MM.1S (cell line): ENCODE data around the gene VWA5A.

ENCODE experiments used
- DNase-seq: peaks from one replicate; pipeline ENCODE4 v3.0.0-alpha.2; 2015
- H2AFZ ChIP-seq: fragments of 300-600 bp; sonication (generic); 2 replicates; pipeline ENCODE4 v1.6.0; 2016; ENCODE audit warnings: antibody characterized with exemption, low read length
- H3F3A ChIP-seq: fragments of 300-600 bp; sonication (generic); 2 replicates; pipeline ENCODE4 v1.6.1; 2016; ENCODE audit warnings: mild to moderate bottlenecking, antibody characterized with exemption, low read length, moderate library complexity, mixed read lengths; ENCODE audit not compliant: insufficient read depth
- H3K27ac ChIP-seq: fragments of 300-600 bp; sonication (generic); 2 replicates; pipeline ENCODE4 v1.5.1; 2016; ENCODE audit warnings: mild to moderate bottlenecking, low read length
- H3K27me3 ChIP-seq: fragments of 300-600 bp; sonication (generic); replicated peaks from 2 replicates; pipeline ENCODE4 v1.6.0; 2016; ENCODE audit warnings: low read length; ENCODE audit not compliant: insufficient read depth
- H3K36me3 ChIP-seq: fragments of 300-600 bp; sonication (generic); replicated peaks from 2 replicates; pipeline ENCODE4 v1.6.1; 2016; ENCODE audit warnings: mild to moderate bottlenecking, low read length, mixed read lengths; ENCODE audit not compliant: insufficient read depth
- H3K4me1 ChIP-seq: fragments of 300-600 bp; sonication (generic); 2 replicates; pipeline ENCODE4 v1.6.1; 2016; ENCODE audit warnings: low read length, mixed read lengths
- H3K4me2 ChIP-seq: fragments of 300-600 bp; sonication (generic); 2 replicates; pipeline ENCODE4 v1.6.0; 2016; ENCODE audit warnings: low read depth, low read length
- H3K4me3 ChIP-seq: fragments of 300-600 bp; sonication (generic); 2 replicates; pipeline ENCODE4 v1.5.1; 2016; ENCODE audit warnings: low read length, mixed read lengths
- H3K79me2 ChIP-seq: fragments of 300-600 bp; sonication (generic); 2 replicates; pipeline ENCODE4 v1.6.1; 2016; ENCODE audit warnings: mixed run types, low read length, mixed read lengths
- H3K9ac ChIP-seq: fragments of 300-600 bp; sonication (generic); 2 replicates; pipeline ENCODE4 v1.6.1; 2016; ENCODE audit warnings: low read length, mixed read lengths
- H3K9me2 ChIP-seq: fragments of 300-600 bp; sonication (generic); replicated peaks from 2 replicates; pipeline ENCODE4 v1.6.1; 2016; ENCODE audit warnings: mild to moderate bottlenecking, low read length, mixed read lengths; ENCODE audit not compliant: insufficient read depth
- H3K9me3 ChIP-seq: fragments of 300-600 bp; sonication (generic); replicated peaks from 2 replicates; pipeline ENCODE4 v1.6.1; 2016; ENCODE audit warnings: mild to moderate bottlenecking, low read length, mixed read lengths; ENCODE audit not compliant: insufficient read depth
- H4K20me1 ChIP-seq: fragments of 300-600 bp; sonication (generic); 2 replicates; pipeline ENCODE4 v1.6.1; 2016; ENCODE audit warnings: mild to moderate bottlenecking, low read length, moderate library complexity, mixed read lengths; ENCODE audit not compliant: insufficient read depth
- CTCF ChIP-seq: fragments of 300-600 bp; sonication (generic); IDR thresholded peaks from 2 replicates; pipeline ENCODE4 v1.5.1; 2016; ENCODE audit warnings: antibody characterized with exemption, low read length, mixed read lengths
- EZH2 ChIP-seq: fragments of 300-600 bp; sonication (generic); optimal IDR thresholded peaks from 2 replicates; pipeline ENCODE3; 2017; ENCODE audit warnings: low read depth, mild to moderate bottlenecking, antibody characterized with exemption, low read length, mixed read lengths
- EZH2phosphoT487 ChIP-seq: fragments of 300-600 bp; sonication (generic); IDR thresholded peaks from 2 replicates; pipeline ENCODE4 v1.6.1; 2018; ENCODE audit warnings: antibody characterized with exemption, low read length

VWA5A gene

GRCh38 chr11:124077266-124077665, 38.0 kb upstream of the VWA5A start:
- H2AFZ ChIP-seq: no peak overlapping the region
- H3K27ac ChIP-seq: no peak overlapping the region
- TF ChIP-seq CTCF: no peak
- no peak overlapping the region for H3K4me2 ChIP-seq
- no peaks in the 10 kb centered on the region for H3K9me2 ChIP-seq
- no peaks in the 10 kb centered on the region for H3K36me3 ChIP-seq
- no peaks in the 10 kb centered on the region for H3K27me3 ChIP-seq
- H3K9me3 ChIP-seq: no peaks in the 10 kb centered on the region
- H3F3A ChIP-seq: no peaks in the 10 kb centered on the region
- no peaks in the 10 kb centered on the region for H3K79me2 ChIP-seq
- no peaks in the 10 kb centered on the region for H4K20me1 ChIP-seq
- H3K9ac ChIP-seq: no peak overlapping the region
- no peak for DNase-seq
- no peak overlapping the region for H3K4me3 ChIP-seq
- no peaks in the 10 kb centered on the region for H3K4me1 ChIP-seq

GRCh38 chr11:124078591-124078990, 36.7 kb upstream of the VWA5A start:
- Histone ChIP-seq H3F3A (no peaks in the 10 kb centered on the region), H4K20me1 (no peaks in the 10 kb centered on the region), H2AFZ (no peak overlapping the region), H3K4me2 (no peak overlapping the region), H3K9me3 (no peaks in the 10 kb centered on the region), H3K4me3 (no peak overlapping the region), H3K4me1 (no peaks in the 10 kb centered on the region), H3K9me2 (no peaks in the 10 kb centered on the region), H3K79me2 (no peaks in the 10 kb centered on the region), H3K27me3 (no peaks in the 10 kb centered on the region), H3K27ac (no peak overlapping the region), H3K9ac (no peak overlapping the region), H3K36me3 (no peaks in the 10 kb centered on the region)
- TF ChIP-seq CTCF: no peak
- no peak for TF ChIP-seq EZH2
- TF ChIP-seq EZH2phosphoT487: no peak
- no peak for DNase-seq

- no peak overlapping the region for H3K27ac ChIP-seq
- H3K36me3 ChIP-seq: no peaks in the 10 kb centered on the region
- no peaks in the 10 kb centered on the region for H3K79me2 ChIP-seq
- H3K9me2 ChIP-seq: no peaks in the 10 kb centered on the region
- H3K9ac ChIP-seq: no peak overlapping the region
- H4K20me1 ChIP-seq: no peaks in the 10 kb centered on the region
- H3F3A ChIP-seq: no peaks in the 10 kb centered on the region
- H3K4me2 ChIP-seq: no peak overlapping the region
- H3K27me3 ChIP-seq: no peaks in the 10 kb centered on the region
- DNase-seq: no peak
- H3K9me3 ChIP-seq: no peaks in the 10 kb centered on the region
- no peak for TF ChIP-seq CTCF
- TF ChIP-seq EZH2: no peak
- no peak for TF ChIP-seq EZH2phosphoT487
- no peak overlapping the region for H3K4me3 ChIP-seq
- no peak overlapping the region for H2AFZ ChIP-seq
- no peaks in the 10 kb centered on the region for H3K4me1 ChIP-seq
These were observed 35.5 kb upstream of the VWA5A start for GRCh38 chr11:124079631-124080326.
